Right lobe of liver (tissue), 4 donors: ENCODE data around the gene RNH1.

Experiments used
- POLR2A ChIP-seq: fragments of 450-650 bp; IDR thresholded peaks from one replicate; pipeline ENCODE4 v1.6.1; 2017; ENCODE audit warnings: antibody characterized with exemption, mild to moderate bottlenecking
- TF ChIP-seq, protein P1 (sequence below), 4 donors: fragments of 200-600 bp in 3 of 4; fragments of 450-650 bp in 1 of 4; IDR thresholded peaks; one replicate each; pipeline versions ENCODE4 v1.5.1 to v1.8.0; 2016 to 2022; ENCODE audit warnings: antibody characterized with exemption in 4 of 4, mild to moderate bottlenecking in 2 of 4
- donor health status: DM: no; HTN: no; CAD: no.
- donor health status: DM: no; HTN: no; CAD: no.
- donor health status: DM: no; HTN: yes; CAD: no.

GRCh38 chr11:532527-532985, 25.5 kb upstream of the RNH1 start:
- TF ChIP-seq, protein P1, sequence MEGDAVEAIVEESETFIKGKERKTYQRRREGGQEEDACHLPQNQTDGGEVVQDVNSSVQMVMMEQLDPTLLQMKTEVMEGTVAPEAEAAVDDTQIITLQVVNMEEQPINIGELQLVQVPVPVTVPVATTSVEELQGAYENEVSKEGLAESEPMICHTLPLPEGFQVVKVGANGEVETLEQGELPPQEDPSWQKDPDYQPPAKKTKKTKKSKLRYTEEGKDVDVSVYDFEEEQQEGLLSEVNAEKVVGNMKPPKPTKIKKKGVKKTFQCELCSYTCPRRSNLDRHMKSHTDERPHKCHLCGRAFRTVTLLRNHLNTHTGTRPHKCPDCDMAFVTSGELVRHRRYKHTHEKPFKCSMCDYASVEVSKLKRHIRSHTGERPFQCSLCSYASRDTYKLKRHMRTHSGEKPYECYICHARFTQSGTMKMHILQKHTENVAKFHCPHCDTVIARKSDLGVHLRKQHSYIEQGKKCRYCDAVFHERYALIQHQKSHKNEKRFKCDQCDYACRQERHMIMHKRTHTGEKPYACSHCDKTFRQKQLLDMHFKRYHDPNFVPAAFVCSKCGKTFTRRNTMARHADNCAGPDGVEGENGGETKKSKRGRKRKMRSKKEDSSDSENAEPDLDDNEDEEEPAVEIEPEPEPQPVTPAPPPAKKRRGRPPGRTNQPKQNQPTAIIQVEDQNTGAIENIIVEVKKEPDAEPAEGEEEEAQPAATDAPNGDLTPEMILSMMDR (IDR thresholded peaks at IDR 0.05), result no peak
- no peak for TF ChIP-seq POLR2A
